ENCODE data around the gene RNF141.

RNF141 gene

GRCh38 chr11:10558288-10558687, 17.3 kb upstream of the RNF141 start:
- no peak for DNase-seq

- no peak for DNase-seq
Measured at GRCh38 chr11:10556590-10556989, 15.6 kb upstream of the RNF141 start.

GRCh38 chr11:10551845-10552352, 10.9 kb upstream of the RNF141 start:
- DNase-seq, result no peak

- no peak for DNase-seq
Measured at GRCh38 chr11:10551290-10551592, 10.3 kb upstream of the RNF141 start.

GRCh38 chr11:10550503-10551289, 9.7 kb upstream of the RNF141 start:
- no peak for DNase-seq

GRCh38 chr11:10544491-10545465, 3.8 kb upstream of the RNF141 start:
- DNase-seq, result no peak

GRCh38 chr11:10543782-10544181, 2.8 kb upstream of the RNF141 start:
- no peak for DNase-seq

- no peak for DNase-seq
Measured at GRCh38 chr11:10542776-10543175, 1.8 kb upstream of the RNF141 start.

- no peak for DNase-seq
Measured at GRCh38 chr11:10541561-10541930, 559 bp upstream of the RNF141 start.

- DNase-seq, result no peak
Measured at GRCh38 chr11:10540546-10540914, 457 bp downstream of the RNF141 start.

- DNase-seq, result no peak
Measured at GRCh38 chr11:10539339-10539738, 1.6 kb downstream of the RNF141 start.

GRCh38 chr11:10538924-10539323, 2.1 kb downstream of the RNF141 start:
- DNase-seq, result no peak

- DNase-seq, result no peak
Measured at GRCh38 chr11:10537600-10537999, 3.4 kb downstream of the RNF141 start.

- DNase-seq, result no peak
Measured at GRCh38 chr11:10534316-10534715, 6.7 kb downstream of the RNF141 start.

- no peak for DNase-seq
Measured at GRCh38 chr11:10533323-10533722, 7.7 kb downstream of the RNF141 start.

GRCh38 chr11:10532526-10532925, 8.5 kb downstream of the RNF141 start:
- no peak for DNase-seq

GRCh38 chr11:10529279-10529678, 11.7 kb downstream of the RNF141 start:
- no peak for DNase-seq

- no peak for DNase-seq
Measured at GRCh38 chr11:10528121-10528520, 12.9 kb downstream of the RNF141 start.

- no peak for DNase-seq
Measured at GRCh38 chr11:10526974-10527918, 13.7 kb downstream of the RNF141 start.

GRCh38 chr11:10524471-10524870, 16.5 kb downstream of the RNF141 start:
- DNase-seq, result no peak

GRCh38 chr11:10522921-10523320, 18.1 kb downstream of the RNF141 start:
- no peak for DNase-seq

GRCh38 chr11:10522276-10522675, 18.7 kb downstream of the RNF141 start:
- no peak for DNase-seq

GRCh38 chr11:10520562-10520961, 20.4 kb downstream of the RNF141 start:
- no peak for DNase-seq

All from activated CD4-positive, CD25-positive, alpha-beta regulatory T cell treated with anti-CD3 and anti-CD28 coated beads, Interleukin-2, amount 50 U/mL, for 72 hours (primary cell).